Measurements from ENCODE around the gene TTC34. TPM values are rescaled to one million over a fixed set of nuclear protein-coding genes. Genes with fewer than 3 reads are reported as not detected.

TTC34 gene
- total and polyA plus RNA-seq, 10 of the 15 experiments (the other 5 are each of a cell fraction or from before 2014, with no cell fraction given) = 0.03 to 0.49 (median 0.05) TPM; not detected in 2

DNA sequence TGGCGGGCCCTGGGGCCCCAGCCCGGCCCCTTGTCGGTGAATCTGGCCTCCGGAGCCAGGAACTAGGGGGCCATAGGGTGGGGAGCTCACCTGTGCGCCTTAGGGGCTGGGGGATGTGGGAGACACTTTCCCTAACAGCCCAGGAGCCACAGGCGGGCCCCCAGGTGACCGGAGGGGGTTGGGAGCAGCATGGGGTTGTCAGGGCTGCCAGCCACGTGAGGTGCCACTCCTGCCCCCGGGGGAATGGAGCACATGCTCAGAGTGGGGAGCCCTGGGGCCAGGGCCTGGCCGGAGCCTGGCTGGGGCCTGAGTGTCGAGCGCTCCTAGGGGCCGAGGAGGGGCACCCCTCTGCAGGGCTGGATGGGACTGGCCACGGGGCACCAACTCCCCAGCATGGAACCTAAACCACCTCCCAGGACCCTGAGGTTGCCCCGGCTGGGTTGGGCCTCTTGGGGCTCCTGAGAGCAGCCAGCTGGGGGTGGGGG lies 195.1 kb downstream of the TTC34 start:
- Histone ChIP-seq H3K4me1 (ENCODE audit: control insufficient read depth, insufficient read depth, low read length) (no peaks in the 10 kb centered on the region), H3K4me3 (no peak overlapping the region), H3K9me3 (replicated peaks; ENCODE audit: control insufficient read depth, insufficient read depth, low read length) (no peaks in the 10 kb centered on the region), H2AFZ (ENCODE audit: control insufficient read depth, low read depth, low read length) (no peak overlapping the region), H3K9ac (ENCODE audit: control insufficient read depth, insufficient read depth, low read length) (no peak overlapping the region), H3K27ac (ENCODE audit: control insufficient read depth, insufficient read depth) (no peak overlapping the region), H3K36me3 (ENCODE audit: control insufficient read depth in 2 of 2, insufficient read depth in 2 of 2, low read length in 1 of 2) (no peaks in the 10 kb centered on the region), H3K4me2 (ENCODE audit: control insufficient read depth, insufficient read depth) (no peak overlapping the region), H4K20me1 (ENCODE audit: control insufficient read depth, insufficient read depth) (no peaks in the 10 kb centered on the region), H3K79me2 (ENCODE audit: control insufficient read depth, insufficient read depth, low read length) (no peaks in the 10 kb centered on the region), H3K27me3 (replicated peaks in 1 of 2; ENCODE audit: control insufficient read depth in 2 of 2, insufficient read depth in 2 of 2, low read length in 1 of 2) (no peaks in the 10 kb centered on the region)
- ChIA-PET POLR2A (no interaction called here), CTCF (no interaction called here), SMC1A (ENCODE audit: uncharacterized antibody, unreplicated experiment) (no interaction called here), RAD21 (ENCODE audit: unreplicated experiment) (no interaction called here)
- FAIRE-seq (no peak), DNase-seq (ENCODE audit: low read depth, low spot score) (no peak), ATAC-seq (no peak)
- 31% methylated on average over 15 of the region's 15 CpGs for WGBS (ENCODE audit: insufficient coverage, insufficient replicate concordance, low lambda C conversion rate, missing lambda C conversion rate)
- TF ChIP-seq, protein P1, sequence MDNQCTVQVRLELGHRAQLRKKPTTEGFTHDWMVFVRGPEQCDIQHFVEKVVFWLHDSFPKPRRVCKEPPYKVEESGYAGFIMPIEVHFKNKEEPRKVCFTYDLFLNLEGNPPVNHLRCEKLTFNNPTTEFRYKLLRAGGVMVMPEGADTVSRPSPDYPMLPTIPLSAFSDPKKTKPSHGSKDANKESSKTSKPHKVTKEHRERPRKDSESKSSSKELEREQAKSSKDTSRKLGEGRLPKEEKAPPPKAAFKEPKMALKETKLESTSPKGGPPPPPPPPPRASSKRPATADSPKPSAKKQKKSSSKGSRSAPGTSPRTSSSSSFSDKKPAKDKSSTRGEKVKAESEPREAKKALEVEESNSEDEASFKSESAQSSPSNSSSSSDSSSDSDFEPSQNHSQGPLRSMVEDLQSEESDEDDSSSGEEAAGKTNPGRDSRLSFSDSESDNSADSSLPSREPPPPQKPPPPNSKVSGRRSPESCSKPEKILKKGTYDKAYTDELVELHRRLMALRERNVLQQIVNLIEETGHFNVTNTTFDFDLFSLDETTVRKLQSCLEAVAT (IDR thresholded peaks at IDR 0.05) = no peak
- TF ChIP-seq, protein P2, sequence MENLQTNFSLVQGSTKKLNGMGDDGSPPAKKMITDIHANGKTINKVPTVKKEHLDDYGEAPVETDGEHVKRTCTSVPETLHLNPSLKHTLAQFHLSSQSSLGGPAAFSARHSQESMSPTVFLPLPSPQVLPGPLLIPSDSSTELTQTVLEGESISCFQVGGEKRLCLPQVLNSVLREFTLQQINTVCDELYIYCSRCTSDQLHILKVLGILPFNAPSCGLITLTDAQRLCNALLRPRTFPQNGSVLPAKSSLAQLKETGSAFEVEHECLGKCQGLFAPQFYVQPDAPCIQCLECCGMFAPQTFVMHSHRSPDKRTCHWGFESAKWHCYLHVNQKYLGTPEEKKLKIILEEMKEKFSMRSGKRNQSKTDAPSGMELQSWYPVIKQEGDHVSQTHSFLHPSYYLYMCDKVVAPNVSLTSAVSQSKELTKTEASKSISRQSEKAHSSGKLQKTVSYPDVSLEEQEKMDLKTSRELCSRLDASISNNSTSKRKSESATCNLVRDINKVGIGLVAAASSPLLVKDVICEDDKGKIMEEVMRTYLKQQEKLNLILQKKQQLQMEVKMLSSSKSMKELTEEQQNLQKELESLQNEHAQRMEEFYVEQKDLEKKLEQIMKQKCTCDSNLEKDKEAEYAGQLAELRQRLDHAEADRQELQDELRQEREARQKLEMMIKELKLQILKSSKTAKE (IDR thresholded peaks at IDR 0.05; ENCODE audit: low read depth, poor library complexity, severe bottlenecking) = no peak
- no peak for TF ChIP-seq RAD51 (IDR thresholded peaks at IDR 0.05)
- intact Hi-C loops (cut with micrococcal nuclease; ENCODE audit: unreplicated experiment) (no loop called here), in situ Hi-C loops (cut with MboI) (no loop called here)
- BruUV-seq (replicated peaks) = no TSS peak

Measured in GM12878 (cell line).